SW 1271 (cell line): ENCODE results near the gene TRIM43B.
"Not testable (repeated sequence)": the region's sequence is repeated elsewhere in the genome, so short reads cannot be mapped to it uniquely, and the experiment has no call there.

ENCODE experiments used
- DNase-seq, 2 experiments: peaks; one replicate each; lab custom pipeline; 2025; lab: John Stamatoyannopoulos, UW

Gene TRIM43B

GRCh38 chr2:95484654-95485053 lies at the start of gene TRIM43B:
TRIM43B (minus strand) TSS chr2:95484754; CDS start chr2:95482714, 2,040 bp downstream.
- DNase-seq, result not testable (repeated sequence)

DNA sequence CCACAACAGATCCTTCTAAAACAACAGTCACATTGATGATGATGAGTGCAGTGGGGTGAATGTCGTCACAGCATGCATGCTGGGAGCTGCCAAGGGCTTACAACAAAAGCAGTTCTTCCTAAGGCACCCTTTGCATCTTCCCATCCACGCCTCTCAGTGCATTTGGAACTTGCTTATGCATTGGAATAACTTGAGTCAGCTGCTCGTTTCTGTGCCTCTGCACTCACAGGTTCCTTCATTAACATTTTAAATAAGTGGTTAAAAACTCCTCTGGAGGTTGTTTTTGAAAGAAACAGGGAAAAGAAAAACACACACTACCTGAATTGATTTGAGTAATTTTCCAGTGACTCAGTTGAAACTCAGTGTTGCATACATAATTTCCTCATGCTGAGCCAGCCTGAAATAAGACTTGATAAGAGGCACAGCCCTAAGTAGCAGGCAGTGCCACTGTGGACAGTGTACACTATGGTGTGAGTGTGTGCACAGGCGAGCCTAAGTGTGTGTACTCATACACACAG lies 46.8 kb upstream of the TRIM43B start:
- DNase-seq, result no peak

GRCh38 chr2:95530734-95531133 lies 46.2 kb upstream of the TRIM43B start:
- peak; percentile 22 to 38 for DNase-seq

DNA sequence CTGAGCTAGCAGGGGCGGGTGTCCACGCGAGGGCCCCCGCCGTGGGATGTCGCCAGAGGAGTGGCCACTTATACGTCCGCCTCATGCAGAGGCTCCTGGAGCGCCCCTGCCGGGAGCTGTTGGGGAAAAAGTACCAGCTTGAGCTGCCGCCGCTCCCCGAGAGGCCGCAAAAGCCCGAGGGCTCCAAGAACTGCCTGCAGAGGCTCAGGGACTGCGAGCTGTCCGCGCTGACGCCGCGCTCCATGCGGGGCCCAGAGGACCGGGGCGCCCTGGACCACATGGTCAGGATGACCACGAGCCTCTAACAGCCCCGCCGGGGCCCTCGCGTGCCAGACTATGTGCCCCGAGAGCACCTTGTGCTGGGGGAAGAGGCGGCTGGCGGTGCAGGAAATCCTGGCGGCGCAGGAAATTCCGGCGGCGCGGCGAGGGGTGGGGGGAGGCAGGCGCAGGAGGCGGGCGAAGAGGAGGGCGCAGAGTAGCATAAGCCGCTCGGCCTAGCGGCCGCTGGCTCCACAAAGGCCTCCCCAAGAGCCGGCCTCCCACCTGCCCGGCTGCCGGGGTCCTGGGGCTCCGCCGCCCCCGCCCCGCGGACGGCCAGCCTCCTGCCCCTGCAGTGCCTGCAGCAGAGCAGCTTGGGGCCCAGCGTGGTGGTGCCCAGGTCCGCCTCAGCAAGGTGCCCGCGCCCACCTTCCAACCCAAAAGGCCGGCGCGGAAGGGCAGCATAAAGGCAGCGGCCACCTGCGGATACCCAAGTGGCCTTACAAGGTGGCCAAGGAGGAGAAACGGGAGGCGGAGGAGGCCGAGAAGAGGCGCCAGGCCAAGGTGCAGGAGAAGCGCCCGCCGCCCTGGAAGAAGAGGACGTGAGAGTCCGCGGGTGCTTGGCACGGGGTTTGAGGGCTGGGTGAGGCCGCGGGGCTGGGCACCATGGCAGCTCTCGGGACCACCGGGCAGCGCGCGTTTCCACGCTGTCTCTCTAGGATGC lies 42.1 kb upstream of the TRIM43B start:
- DNase-seq, result peak; percentile 32 to 87

- no peak for DNase-seq
These were observed 40.9 kb upstream of the TRIM43B start for GRCh38 chr2:95525294-95526035.

DNA sequence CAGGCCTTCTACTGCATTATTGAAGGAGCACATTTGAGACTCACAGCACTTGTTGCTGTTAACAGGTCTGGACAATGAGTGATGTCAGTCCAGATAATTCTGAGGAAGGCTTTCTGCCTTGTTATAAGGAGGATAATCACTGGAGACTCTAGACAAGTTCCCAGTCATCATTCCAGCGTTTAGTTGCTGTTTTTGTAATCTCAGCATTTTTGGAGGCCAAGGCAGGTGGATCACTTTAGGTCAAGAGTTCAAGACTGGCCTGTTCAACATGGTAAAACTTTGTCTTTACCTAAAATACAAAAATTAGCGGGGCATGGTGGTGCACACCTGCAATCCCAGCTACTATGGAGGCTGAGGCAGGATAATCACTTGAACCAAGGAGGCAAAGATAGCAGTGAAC lies 39.6 kb upstream of the TRIM43B start:
- no peak for DNase-seq

DNA sequence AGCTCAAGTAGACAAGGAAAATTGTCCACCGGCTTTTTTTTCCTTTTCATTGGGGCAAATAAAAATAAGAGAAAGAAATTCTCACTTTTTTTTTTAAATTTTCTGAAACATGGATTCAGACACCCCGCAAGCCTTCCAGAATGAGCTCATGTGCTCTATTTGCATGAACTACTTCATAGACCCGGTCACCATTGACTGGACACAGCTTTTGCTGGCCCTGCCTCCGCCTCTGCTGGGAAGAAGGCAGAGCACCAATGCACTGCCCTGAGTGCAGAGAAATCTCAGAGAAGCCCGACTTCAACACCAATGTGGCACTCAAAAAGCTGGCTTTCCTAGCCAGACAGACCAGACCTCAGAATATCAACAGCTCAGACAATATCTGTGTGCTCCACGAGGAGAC lies 30.2 kb upstream of the TRIM43B start:
- no peak for DNase-seq

DNA sequence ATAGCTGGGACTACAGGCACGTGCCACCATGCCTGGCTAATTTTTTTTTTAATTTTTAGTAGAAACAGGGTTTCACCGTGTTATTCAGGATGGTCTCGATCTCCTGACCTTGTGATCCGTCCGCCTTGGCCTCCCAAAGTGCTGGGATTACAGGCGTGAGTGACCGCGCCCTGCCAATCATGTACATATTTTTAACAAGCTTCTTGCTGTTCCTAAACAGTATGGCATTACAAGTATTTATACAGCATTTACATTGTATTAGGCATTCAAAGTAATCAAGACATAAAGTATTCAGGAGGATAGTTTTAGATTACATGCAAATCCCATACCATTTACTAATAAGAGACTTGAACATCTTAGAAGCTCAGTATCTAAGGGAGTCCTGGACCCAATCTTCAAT lies 29.7 kb upstream of the TRIM43B start:
- not testable (repeated sequence) for DNase-seq

DNA sequence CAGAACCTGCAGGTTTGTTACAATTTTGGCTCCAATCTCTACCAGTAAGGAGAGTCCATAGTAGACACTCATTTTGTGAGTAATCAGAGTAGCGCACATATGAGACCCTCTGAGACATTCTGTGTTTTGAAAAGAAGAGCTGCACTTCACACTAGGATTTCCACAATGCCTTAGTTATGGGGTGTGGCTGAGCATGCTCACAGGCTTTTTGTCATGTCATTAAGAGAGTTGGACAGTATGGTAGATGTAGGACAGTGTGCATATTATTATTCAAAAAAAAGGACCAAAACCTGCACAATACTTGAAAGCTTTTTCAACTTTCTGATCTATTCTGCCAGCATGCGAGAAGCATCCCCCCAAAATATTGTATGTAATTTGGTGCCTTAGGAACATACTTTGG lies 24.9 kb upstream of the TRIM43B start:
- no peak for DNase-seq

- no peak for DNase-seq
These were observed 20.7 kb upstream of the TRIM43B start for GRCh38 chr2:95505222-95505621.

DNA sequence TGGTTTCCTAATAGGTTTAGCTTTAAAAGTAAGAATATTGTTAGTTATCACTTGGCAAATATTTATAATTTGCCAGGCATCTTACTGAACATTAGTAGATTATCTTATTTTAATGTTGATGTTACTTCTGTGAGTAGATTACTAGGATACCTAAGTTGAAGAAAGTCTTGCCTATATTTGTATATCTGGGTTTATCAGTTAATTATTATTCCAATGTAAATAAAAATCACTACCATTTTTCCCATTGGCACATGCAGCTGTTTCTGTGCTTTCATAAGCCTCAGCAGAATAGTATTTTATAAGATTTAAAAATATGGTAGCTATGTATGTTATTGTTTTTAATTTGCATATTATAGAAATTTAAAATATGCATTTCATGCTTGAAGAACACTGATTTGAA lies 16.3 kb upstream of the TRIM43B start:
- DNase-seq, result no peak

DNA sequence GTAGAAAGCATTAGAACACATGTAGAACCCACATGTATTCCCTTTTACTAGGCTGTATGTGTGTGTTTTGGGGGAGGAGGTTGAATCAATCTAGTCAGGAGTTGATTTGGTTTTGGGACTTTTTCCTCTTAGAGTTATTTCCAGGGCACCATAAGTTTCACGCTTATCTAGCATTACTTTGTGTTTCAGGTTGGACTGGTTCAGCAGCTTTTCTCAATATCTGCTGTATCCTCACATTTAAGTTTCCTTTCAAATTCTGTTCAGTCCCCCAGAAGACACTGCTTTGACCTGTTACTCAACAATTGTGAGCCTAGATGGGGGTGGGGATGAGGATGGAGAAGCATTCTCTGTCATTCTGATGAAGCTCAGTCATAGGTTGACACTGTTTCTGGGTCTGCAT lies 7.5 kb upstream of the TRIM43B start:
- not testable (repeated sequence) for DNase-seq

DNA sequence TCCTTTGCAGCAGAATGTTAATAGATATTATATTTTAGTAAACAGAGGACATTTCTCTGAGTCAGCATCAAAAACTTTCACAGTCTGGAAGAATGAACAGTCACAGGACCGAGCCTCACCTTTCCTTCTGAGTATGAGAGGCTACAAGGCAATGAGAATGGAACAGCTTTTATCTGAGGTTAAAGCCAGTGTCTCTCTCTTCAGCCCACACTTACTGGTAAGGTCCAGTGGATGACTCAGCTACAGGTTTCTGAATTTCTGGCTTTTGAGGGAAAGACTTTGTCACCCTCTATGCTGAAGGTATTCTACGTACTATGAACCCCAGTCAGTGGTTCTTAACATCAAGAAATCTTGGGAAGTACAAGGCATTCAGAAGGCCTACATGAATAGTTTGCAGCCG lies 9.5 kb downstream of the TRIM43B start:
- DNase-seq, result not testable (repeated sequence)

- DNase-seq, result not testable (repeated sequence)
These were observed 16.6 kb downstream of the TRIM43B start for GRCh38 chr2:95467984-95468383.

DNA sequence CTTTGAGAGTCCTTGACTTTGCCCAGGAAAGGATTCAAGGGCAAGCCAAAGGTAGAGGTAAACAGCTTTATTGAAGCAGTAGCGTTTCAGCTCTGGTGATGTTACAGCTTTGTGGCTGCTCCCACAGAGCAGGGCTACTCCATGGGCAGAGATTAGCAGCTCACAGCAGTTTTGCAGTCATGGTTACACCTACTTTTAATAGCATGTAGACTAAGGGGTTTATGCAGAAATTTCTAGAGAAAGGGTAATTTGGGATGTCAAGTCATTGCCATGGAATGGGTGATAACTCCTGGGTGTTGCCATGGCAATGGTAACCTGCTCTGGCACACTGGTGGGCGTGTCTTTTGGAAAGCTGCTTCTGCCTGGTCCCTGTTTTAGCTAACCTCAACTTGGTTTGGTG lies 18.0 kb downstream of the TRIM43B start:
- not testable (repeated sequence) for DNase-seq

GRCh38 chr2:95463292-95463691 lies 21.3 kb downstream of the TRIM43B start:
- not testable (repeated sequence) for DNase-seq

DNA sequence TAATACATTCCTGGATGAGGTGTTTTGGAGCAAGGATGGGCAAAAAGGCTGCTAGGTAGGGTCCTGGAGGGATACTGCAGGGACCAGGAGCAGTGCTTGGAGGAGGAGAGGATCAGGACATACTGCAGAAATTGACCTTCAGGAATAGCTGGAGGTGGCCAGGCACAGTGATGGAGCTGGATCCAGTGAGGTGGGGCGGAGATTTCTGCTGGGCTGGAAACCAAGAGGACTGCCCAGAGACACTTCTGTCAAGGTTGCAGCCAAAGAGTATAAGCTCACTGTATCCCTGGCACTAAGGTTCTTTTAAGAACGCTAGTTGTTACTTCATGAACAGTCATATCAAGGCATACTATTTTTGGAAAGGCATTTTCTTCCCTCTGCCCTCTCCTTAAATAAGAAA lies 39.2 kb downstream of the TRIM43B start:
- not testable (repeated sequence) for DNase-seq

GRCh38 chr2:95442474-95443099 lies 42.0 kb downstream of the TRIM43B start:
- DNase-seq, result not testable (repeated sequence)

GRCh38 chr2:95435872-95436209 lies 48.7 kb downstream of the TRIM43B start:
- DNase-seq, result not testable (repeated sequence)

DNA sequence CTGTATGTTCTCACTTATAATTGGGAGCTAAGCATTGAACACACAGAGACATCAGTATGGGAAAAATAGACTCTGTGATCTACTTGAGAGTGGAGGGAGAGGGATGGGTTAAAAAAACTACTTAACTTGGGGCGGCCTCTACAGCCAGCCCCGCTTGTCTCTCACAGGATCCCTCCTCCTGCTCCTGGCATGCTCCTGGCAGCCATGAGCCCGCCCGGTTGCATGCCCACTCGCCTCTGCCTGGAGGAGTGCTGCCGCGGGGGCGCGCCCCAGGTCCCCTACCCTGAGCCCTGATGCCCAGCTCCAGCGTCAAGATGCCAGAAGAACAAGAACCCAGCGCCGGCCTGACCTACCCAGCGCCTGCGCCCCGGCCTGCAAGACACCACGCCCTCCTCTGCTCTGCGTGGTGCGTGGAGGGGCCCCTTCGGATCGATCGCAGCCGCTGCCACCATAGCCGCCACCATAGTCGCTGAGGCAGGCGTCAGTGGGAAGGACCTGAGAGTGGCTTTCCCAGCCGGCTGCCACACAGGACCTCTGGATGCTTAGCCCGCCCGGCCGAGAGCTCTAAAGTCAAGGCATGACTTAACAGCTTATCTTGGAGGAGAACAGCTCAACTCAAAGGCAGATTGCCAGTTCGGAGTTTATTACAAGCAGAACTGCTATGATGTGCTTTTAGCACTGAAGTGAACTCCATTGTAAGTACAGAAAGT lies 49.2 kb downstream of the TRIM43B start:
- not testable (repeated sequence) for DNase-seq

DNA sequence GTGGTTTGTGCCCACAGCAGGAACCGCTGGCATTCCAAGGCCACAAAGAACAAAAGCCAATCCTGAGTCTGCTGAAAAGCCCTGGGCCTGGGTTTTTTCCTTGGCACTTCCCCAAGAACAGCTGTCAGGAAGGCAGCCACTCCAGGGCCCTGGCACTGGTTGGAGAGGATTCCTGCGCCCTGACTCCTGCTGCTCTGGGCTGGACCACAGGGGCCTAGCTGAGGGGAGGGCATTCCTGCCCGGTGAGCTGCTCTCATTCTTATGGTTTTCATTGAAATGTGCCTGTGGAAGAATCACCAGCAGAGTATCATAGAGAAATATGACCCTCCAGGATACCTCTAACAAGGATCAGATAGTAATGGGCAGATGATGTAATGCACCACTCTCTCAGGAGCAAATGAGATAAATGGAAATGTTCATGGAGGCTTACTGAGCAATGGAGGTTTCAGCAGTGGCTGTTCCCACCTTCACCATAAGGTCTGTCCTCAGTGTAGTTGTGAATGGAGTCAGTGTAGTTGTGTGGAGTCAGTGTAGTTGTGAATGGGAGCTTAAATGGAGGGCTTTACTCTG lies 50.0 kb downstream of the TRIM43B start:
- peak; percentile 72 to 75 for DNase-seq
